Adipocyte (in vitro differentiated cells): ENCODE measurements around the gene MAN2A2.

Experiments
- DNase-seq: peaks from one replicate; pipeline ENCODE4 v3.0.0-alpha.2; 2015; ENCODE audit warnings: low read depth
- H3K27me3 ChIP-seq: replicated peaks from 2 replicates; pipeline ENCODE4 v1.7.0; 2013; ENCODE audit warnings: mild to moderate bottlenecking, low read length, moderate library complexity; ENCODE audit not compliant: control insufficient read depth, insufficient read depth
- H3K36me3 ChIP-seq: 2 replicates; pipeline ENCODE4 v1.7.0; 2013; ENCODE audit warnings: low read length, mild to moderate bottlenecking, moderate library complexity; ENCODE audit not compliant: control insufficient read depth, insufficient read depth, severe bottlenecking
- H3K4me1 ChIP-seq: 2 replicates; pipeline ENCODE4 v1.7.0; 2013; ENCODE audit warnings: mild to moderate bottlenecking, low read length, moderate library complexity; ENCODE audit not compliant: control insufficient read depth, insufficient read depth
- H3K4me3 ChIP-seq: 2 replicates; pipeline ENCODE4 v1.7.0; 2013; ENCODE audit warnings: mild to moderate bottlenecking, low read length, moderate library complexity
- H3K9ac ChIP-seq: 2 replicates; pipeline ENCODE4 v1.7.0; 2013; ENCODE audit warnings: mild to moderate bottlenecking, low read length, moderate library complexity
- H3K9me3 ChIP-seq: 2 replicates; pipeline ENCODE4 v1.7.0; 2013; ENCODE audit warnings: mild to moderate bottlenecking, low read length, moderate library complexity; ENCODE audit not compliant: control insufficient read depth

Gene MAN2A2

GRCh38 chr15:90902840-90903732 is at the start of gene MAN2A2:
MAN2A2 (plus strand) TSS chr15:90903302; CDS start chr15:90904208, 906 bp downstream.
- peak; percentile 80 for DNase-seq
- H3K9ac ChIP-seq, result peak within 1 kb of the TSS; percentile 94
- H3K9me3 ChIP-seq, result no peaks in the 10 kb centered on the region
- H3K4me3 ChIP-seq, result peak within 1 kb of the TSS; percentile 89
- peaks cover 22% of the 10 kb centered on the region for H3K36me3 ChIP-seq
- no peaks in the 10 kb centered on the region for H3K27me3 ChIP-seq
- peaks cover 24% of the 10 kb centered on the region for H3K4me1 ChIP-seq

GRCh38 chr15:90855139-90855538 is 48.0 kb upstream of the MAN2A2 start:
- no peak for DNase-seq
- no peaks in the 10 kb centered on the region for H3K9me3 ChIP-seq
- H3K27me3 ChIP-seq, result no peaks in the 10 kb centered on the region
- H3K36me3 ChIP-seq, result no peaks in the 10 kb centered on the region
- no peak overlapping the region for H3K9ac ChIP-seq
- H3K4me1 ChIP-seq, result peaks cover 8% of the 10 kb centered on the region
- no peak overlapping the region for H3K4me3 ChIP-seq

DNA sequence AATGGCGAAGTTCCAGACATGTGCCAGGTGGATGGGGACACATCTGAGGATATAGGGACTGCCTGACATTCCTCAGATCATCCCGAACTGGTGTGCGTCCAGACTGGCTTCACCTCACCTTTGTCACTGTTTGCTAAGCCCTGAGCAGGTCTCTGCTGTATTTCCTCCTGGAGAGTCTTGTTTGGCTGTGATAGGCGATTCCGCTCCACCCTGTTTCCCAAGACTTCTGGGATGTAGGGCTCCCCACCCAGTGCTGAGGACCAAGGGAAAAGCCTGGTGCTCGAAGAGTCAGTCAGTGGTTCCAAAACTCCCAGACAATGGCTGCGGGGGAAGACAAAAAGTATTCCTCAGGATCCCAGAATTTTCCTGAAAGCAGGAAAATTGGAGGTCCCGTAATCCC is 45.8 kb upstream of the MAN2A2 start:
- Histone ChIP-seq H3K9me3 (no peaks in the 10 kb centered on the region), H3K36me3 (no peaks in the 10 kb centered on the region), H3K4me3 (no peak overlapping the region), H3K27me3 (no peaks in the 10 kb centered on the region), H3K9ac (no peak overlapping the region), H3K4me1 (peaks cover 8% of the 10 kb centered on the region)
- no peak for DNase-seq

GRCh38 chr15:90857883-90858443 is 45.1 kb upstream of the MAN2A2 start:
- Histone ChIP-seq H3K9ac (no peak overlapping the region), H3K4me3 (no peak overlapping the region), H3K9me3 (no peaks in the 10 kb centered on the region), H3K4me1 (peaks cover 12% of the 10 kb centered on the region), H3K36me3 (no peaks in the 10 kb centered on the region), H3K27me3 (no peaks in the 10 kb centered on the region)
- DNase-seq, result no peak

DNA sequence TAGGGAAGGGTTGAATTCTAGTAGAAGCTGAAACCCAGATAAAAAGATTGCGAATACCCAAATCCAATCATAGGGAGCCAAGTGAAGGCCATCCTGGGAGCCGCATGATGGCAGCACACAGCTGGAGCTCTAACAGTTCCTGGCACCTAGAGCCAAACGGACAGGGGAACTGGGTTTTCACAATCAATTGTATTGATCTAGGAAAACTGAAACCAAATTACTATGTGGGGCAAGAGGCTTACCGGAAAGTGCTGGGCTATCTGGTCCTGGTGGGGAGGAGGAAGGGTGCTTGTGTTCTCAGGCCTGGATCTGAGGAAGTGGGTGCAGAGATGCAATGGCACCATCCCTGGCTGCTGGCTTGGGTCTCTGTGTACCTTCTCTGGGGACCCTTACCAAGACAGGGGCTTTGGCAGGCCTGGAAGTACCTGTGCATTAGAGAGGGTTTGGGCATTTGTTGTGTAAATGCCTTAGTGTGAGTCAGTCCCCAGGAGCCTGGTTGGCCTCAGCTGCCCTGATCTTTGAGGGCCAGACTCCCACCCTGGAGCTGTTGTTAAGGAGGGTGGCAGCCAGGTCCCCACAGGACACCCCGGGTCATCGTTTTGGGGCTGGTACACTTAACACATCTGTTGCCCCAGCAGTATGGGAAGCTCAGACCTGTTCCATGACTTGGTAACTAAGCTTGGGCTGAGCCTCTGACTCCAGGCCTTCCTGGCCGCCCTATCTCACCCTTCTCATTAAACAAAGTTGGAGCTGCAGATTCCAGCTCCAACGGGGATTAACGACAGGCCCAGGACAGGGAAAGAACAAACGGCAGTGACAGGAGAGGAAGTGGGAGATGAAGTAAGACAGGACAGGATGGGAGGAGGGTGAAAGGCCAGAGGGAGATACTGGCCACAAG is 43.6 kb upstream of the MAN2A2 start:
- H3K9ac ChIP-seq, result no peak overlapping the region
- DNase-seq, result no peak
- peaks cover 25% of the 10 kb centered on the region for H3K4me1 ChIP-seq
- no peaks in the 10 kb centered on the region for H3K9me3 ChIP-seq
- no peak overlapping the region for H3K4me3 ChIP-seq
- no peaks in the 10 kb centered on the region for H3K27me3 ChIP-seq
- no peaks in the 10 kb centered on the region for H3K36me3 ChIP-seq

GRCh38 chr15:90860450-90860849 is 42.7 kb upstream of the MAN2A2 start:
- Histone ChIP-seq H3K36me3 (no peaks in the 10 kb centered on the region), H3K4me1 (peaks cover 25% of the 10 kb centered on the region), H3K9ac (no peak overlapping the region), H3K27me3 (no peaks in the 10 kb centered on the region), H3K4me3 (no peak overlapping the region), H3K9me3 (no peaks in the 10 kb centered on the region)
- DNase-seq, result no peak

DNA sequence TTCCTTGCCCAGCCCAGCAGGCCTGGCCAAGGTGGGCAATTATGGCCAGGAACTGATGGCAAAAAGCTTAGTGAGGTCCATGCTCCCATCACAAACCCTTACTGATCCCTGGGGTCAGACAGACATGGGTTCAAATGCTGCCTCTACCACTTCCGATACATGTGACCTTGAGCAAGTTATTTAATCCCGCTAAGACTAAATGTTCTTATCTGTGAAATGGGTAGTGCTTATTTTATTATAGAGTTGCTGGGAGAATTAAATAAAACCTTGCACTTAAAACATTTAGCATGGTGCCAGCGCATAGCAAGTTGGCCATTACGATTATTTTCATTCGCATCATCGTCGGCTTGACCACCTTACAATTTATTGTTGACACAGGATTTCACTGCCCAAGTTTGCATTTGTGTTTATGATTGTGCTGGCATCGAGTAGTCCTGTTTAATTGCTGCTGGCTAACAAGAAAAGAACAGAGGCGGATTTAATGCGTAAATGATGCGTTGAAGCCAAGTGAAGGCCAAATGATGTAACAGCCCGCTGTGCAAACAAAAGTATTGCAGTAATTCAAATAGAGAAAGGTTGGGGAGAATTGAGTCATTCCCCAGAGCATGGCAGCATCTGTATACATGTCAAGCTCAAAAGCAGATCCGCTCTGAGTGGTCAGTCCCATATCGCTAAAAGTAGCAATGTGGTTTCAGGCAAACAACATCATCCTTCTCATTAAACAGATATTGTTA is 42.0 kb upstream of the MAN2A2 start:
- Histone ChIP-seq H3K4me3 (no peak overlapping the region), H3K27me3 (no peaks in the 10 kb centered on the region), H3K4me1 (peaks cover 25% of the 10 kb centered on the region), H3K9ac (no peak overlapping the region), H3K36me3 (no peaks in the 10 kb centered on the region), H3K9me3 (no peaks in the 10 kb centered on the region)
- no peak for DNase-seq

DNA sequence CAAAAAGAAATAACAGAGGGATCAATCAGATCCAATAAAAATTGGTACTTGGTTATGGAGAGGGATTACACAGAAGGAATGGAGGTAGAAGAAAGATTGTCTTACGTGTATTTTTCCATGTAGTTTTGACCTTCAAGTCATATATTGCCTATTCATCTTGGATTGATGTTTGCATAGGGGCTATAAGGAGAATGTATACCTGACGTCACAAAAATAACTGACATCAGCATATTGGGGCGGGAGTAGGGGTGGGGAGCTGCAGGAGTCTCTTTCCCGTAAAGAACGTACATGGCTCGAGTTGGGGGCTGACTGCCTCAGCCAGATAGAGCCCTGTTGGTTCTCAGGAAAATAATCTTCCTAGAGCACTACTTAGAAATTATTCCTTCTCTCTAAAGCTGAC is 40.6 kb upstream of the MAN2A2 start:
- Histone ChIP-seq H3K9me3 (no peaks in the 10 kb centered on the region), H3K36me3 (no peaks in the 10 kb centered on the region), H3K4me1 (peaks cover 25% of the 10 kb centered on the region), H3K9ac (no peak overlapping the region), H3K27me3 (no peaks in the 10 kb centered on the region), H3K4me3 (no peak overlapping the region)
- no peak for DNase-seq

DNA sequence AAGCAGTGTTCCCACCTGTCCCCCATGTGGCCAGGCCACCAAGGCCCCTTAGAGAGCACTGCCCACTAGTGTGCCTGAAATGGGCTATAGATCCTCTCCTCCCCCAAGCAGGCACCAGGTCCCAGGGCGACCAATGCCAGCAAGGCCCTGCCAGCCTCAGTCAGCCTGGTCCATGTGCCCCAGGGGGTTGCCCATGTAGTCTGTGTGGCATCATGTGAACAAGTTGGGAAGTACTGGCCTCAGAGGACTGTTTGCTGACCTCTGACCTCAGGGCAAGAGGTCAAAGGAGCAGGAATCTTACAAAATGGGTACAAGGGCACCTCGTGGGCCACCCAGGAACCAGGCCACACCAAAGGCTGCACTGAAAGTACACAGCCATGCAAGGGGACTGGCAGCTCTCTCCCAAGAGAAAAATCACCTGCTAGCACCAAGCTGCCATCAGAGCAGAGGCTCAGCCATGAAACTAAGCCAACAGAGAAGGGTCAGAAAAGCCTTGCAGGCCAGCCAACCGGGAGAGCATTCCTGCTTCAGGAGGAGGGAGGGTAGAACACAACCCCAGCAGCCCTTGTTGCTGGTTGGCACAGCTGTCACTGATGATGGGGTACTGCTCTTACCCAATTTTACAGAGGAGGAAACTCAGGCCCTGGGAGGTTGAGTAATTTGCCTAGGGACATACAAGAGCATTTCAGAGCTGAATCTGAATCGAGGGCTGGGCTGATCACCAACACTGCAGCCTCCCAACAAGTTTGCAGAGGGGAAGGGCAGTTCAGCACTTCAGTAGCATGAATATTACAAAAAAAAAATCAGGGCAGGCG is 39.9 kb upstream of the MAN2A2 start:
- H3K27me3 ChIP-seq, result no peaks in the 10 kb centered on the region
- H3K9ac ChIP-seq, result peak overlapping the region; percentile 20
- H3K36me3 ChIP-seq, result no peaks in the 10 kb centered on the region
- no peak overlapping the region for H3K4me3 ChIP-seq
- DNase-seq, result peak; percentile 76
- H3K4me1 ChIP-seq, result peaks cover 25% of the 10 kb centered on the region
- H3K9me3 ChIP-seq, result no peaks in the 10 kb centered on the region

DNA sequence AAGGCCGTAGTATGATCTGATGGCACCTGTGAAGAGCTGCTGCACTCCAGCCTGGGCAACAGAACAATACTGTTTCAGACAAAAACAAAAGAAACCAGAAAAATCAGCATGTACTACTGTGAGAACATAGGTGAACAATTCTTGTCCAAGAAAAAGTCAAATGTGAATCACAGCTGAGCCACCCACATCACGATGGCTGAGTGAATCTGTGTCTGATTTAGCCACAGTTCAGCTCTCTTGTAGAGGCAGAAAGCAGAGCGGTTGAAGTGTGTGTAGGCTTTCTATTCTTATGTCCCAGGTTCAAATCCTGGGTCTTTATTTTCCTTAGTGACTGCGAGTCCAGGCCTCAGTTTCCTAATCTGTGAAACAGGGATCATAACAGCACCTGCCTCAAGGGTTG is 39.1 kb upstream of the MAN2A2 start:
- DNase-seq, result no peak
- Histone ChIP-seq H3K4me3 (no peak overlapping the region), H3K36me3 (no peaks in the 10 kb centered on the region), H3K9ac (peak overlapping the region; percentile 20), H3K27me3 (no peaks in the 10 kb centered on the region), H3K4me1 (peaks cover 27% of the 10 kb centered on the region), H3K9me3 (no peaks in the 10 kb centered on the region)
